Measurements from ENCODE around the gene AUTS2.

The AUTS2 gene

GRCh38 chr7:70788276-70788675 is 1190.0 kb downstream of the AUTS2 start:
- H3K4me3 ChIP-seq (ENCODE audit: low read depth, low read length): no peak overlapping the region
- TF ChIP-seq, protein P1, sequence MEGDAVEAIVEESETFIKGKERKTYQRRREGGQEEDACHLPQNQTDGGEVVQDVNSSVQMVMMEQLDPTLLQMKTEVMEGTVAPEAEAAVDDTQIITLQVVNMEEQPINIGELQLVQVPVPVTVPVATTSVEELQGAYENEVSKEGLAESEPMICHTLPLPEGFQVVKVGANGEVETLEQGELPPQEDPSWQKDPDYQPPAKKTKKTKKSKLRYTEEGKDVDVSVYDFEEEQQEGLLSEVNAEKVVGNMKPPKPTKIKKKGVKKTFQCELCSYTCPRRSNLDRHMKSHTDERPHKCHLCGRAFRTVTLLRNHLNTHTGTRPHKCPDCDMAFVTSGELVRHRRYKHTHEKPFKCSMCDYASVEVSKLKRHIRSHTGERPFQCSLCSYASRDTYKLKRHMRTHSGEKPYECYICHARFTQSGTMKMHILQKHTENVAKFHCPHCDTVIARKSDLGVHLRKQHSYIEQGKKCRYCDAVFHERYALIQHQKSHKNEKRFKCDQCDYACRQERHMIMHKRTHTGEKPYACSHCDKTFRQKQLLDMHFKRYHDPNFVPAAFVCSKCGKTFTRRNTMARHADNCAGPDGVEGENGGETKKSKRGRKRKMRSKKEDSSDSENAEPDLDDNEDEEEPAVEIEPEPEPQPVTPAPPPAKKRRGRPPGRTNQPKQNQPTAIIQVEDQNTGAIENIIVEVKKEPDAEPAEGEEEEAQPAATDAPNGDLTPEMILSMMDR (IDR thresholded peaks at IDR 0.05; ENCODE audit: low read depth, low read length, missing control alignments): no peak
- DNase-seq (ENCODE audit: low read depth): no peak

DNA sequence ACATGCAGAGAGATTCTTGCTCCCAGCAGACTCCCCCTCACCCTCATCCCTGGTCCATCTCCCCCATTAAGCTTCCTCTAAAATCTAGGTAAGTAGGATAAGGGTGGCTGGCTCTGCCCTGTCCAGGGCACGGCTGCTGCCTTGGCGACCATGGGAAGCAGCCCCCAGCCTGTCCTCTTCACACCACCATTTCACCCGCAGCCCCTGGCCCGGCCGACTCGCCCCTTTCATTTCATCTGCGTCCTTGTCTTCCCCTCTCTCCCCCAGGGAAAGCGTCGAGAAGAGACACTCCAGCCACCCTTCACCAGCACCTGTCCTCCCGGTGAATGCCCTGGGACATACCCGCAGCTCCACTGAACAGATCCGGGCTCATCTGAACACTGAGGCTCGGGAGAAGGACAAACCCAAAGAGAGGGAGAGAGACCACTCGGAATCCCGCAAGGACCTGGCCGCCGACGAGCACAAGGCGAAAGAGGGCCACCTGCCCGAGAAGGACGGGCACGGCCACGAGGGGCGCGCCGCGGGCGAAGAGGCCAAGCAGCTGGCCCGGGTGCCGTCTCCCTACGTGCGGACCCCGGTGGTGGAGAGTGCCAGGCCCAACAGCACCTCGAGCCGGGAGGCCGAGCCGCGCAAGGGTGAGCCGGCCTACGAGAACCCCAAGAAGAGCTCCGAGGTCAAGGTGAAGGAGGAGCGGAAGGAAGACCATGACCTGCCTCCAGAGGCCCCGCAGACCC is 1191.4 kb downstream of the AUTS2 start:
- no peak for DNase-seq (ENCODE audit: low read depth)
- H3K4me3 ChIP-seq (ENCODE audit: low read depth, low read length): no peak overlapping the region
- TF ChIP-seq, protein P1 (IDR thresholded peaks at IDR 0.05; ENCODE audit: low read depth, low read length, missing control alignments): no peak

DNA sequence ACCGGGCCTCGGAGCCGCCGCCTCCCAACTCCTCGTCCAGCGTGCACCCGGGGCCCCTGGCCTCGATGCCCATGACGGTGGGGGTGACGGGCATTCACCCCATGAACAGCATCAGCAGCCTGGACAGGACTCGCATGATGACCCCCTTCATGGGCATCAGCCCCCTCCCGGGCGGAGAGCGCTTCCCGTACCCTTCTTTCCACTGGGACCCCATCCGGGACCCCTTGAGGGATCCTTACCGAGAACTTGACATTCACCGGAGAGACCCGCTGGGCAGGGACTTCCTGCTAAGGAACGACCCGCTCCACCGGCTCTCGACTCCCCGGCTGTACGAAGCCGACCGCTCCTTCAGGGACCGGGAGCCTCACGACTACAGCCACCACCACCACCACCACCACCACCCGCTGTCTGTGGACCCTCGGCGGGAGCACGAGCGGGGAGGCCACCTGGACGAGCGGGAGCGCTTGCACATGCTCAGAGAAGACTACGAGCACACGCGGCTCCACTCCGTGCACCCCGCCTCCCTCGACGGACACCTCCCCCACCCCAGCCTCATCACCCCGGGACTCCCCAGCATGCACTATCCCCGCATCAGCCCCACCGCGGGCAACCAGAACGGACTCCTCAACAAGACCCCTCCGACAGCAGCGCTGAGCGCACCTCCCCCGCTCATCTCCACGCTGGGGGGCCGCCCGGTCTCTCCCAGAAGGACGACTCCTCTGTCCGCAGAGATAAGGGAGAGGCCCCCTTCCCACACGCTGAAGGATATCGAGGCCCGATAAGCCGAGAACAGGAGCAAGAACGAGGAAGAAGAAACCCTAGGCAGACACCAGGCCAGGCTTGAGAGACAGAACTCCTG is 1192.2 kb downstream of the AUTS2 start:
- TF ChIP-seq, protein P1 (IDR thresholded peaks at IDR 0.05; ENCODE audit: low read depth, low read length, missing control alignments): no peak
- DNase-seq (ENCODE audit: low read depth): no peak
- H3K4me3 ChIP-seq (ENCODE audit: low read depth, low read length): no peak overlapping the region

DNA sequence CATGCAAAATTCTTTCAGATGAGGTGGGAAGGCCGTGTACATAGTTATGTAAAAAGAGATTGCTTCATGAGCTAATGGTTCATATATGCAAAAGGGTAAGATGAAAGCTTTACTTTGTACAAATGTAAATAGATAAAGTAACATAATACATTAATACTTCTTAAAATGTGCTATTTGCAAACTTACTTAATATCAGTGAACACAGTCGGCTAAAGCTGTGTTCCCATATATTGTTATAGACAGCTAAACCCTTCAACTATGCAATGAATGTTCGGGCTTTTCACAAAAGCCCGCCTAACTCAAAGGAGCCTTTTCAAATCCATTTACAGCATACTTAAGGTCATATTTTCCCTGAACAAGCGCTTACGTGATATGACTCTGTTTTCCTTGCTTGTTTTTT is 1193.1 kb downstream of the AUTS2 start:
- H3K4me3 ChIP-seq (ENCODE audit: low read depth, low read length): no peak overlapping the region
- no peak for DNase-seq (ENCODE audit: low read depth)
- TF ChIP-seq, protein P1 (IDR thresholded peaks at IDR 0.05; ENCODE audit: low read depth, low read length, missing control alignments): no peak

- no peak overlapping the region for H3K4me3 ChIP-seq (ENCODE audit: low read depth, low read length)
- TF ChIP-seq, protein P1 (IDR thresholded peaks at IDR 0.05; ENCODE audit: low read depth, low read length, missing control alignments): no peak
- no peak for DNase-seq (ENCODE audit: low read depth)
Observed at GRCh38 chr7:70793060-70793459, 1194.8 kb downstream of the AUTS2 start.

DNA sequence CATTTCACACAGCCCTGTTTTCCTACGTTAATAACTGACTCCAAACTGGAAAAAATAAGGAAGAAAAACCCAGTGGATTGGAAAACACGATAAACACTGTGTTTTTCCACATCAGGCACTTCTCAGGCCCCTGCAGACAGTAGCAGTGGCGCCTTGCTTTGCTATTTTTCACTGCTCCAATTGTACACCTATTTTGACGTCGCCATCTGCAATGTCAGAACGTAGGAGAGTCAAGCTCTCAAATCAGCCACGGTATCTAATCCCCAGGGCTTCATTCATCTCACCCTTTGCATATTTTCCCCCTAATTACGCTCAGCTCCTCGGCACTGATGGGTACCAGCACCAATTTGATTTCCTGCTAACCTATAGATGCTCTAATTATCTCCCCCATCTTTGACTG is 1195.5 kb downstream of the AUTS2 start:
- TF ChIP-seq, protein P1 (IDR thresholded peaks at IDR 0.05; ENCODE audit: low read depth, low read length, missing control alignments): no peak
- no peak for DNase-seq (ENCODE audit: low read depth)
- no peak overlapping the region for H3K4me3 ChIP-seq (ENCODE audit: low read depth, low read length)

Measured in GM12864 (cell line).